ENCODE results near the gene ATP5IF1.

ATP5IF1 gene

GRCh38 chr1:28196330-28196729 is 39.6 kb upstream of the ATP5IF1 start:
- H3K4me3 ChIP-seq (ENCODE audit: low read length): no peak overlapping the region
- TF ChIP-seq, protein P1, sequence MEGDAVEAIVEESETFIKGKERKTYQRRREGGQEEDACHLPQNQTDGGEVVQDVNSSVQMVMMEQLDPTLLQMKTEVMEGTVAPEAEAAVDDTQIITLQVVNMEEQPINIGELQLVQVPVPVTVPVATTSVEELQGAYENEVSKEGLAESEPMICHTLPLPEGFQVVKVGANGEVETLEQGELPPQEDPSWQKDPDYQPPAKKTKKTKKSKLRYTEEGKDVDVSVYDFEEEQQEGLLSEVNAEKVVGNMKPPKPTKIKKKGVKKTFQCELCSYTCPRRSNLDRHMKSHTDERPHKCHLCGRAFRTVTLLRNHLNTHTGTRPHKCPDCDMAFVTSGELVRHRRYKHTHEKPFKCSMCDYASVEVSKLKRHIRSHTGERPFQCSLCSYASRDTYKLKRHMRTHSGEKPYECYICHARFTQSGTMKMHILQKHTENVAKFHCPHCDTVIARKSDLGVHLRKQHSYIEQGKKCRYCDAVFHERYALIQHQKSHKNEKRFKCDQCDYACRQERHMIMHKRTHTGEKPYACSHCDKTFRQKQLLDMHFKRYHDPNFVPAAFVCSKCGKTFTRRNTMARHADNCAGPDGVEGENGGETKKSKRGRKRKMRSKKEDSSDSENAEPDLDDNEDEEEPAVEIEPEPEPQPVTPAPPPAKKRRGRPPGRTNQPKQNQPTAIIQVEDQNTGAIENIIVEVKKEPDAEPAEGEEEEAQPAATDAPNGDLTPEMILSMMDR (conservative IDR thresholded peaks at IDR 0.05; ENCODE audit: low read length): no peak
- DNase-seq (ENCODE audit: low read depth): no peak

GRCh38 chr1:28197682-28198415 is 38.1 kb upstream of the ATP5IF1 start:
- H3K4me3 ChIP-seq (ENCODE audit: low read length): no peak overlapping the region
- no peak for DNase-seq (ENCODE audit: low read depth)
- TF ChIP-seq, protein P1 (conservative IDR thresholded peaks at IDR 0.05; ENCODE audit: low read length): no peak

GRCh38 chr1:28199328-28200233 is 36.3 kb upstream of the ATP5IF1 start:
- no peak for DNase-seq (ENCODE audit: low read depth)
- no peak overlapping the region for H3K4me3 ChIP-seq (ENCODE audit: low read length)
- TF ChIP-seq, protein P1 (conservative IDR thresholded peaks at IDR 0.05; ENCODE audit: low read length): no peak

- no peak overlapping the region for H3K4me3 ChIP-seq (ENCODE audit: low read length)
- TF ChIP-seq, protein P1 (conservative IDR thresholded peaks at IDR 0.05; ENCODE audit: low read length): no peak
- no peak for DNase-seq (ENCODE audit: low read depth)
Measured at GRCh38 chr1:28200234-28200873, 35.6 kb upstream of the ATP5IF1 start.

DNA sequence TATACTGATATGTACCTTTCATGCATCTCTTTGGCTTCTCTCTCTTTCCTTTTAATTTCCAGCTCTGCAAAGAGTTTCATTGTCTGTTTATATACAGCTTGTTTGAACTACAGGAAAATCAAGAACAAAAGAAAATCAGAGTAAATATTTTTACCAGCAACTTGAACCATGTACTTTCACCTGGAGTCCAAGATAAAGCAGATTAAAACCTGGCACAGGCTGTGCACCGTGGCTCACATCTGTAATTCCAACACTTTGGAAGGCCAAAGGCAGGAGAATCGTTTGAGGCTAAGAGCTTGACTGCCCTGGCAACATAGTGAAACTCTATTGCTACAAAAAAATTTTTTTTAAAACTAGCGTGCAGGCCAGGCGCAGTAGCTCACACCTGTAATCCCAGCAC is 30.7 kb upstream of the ATP5IF1 start:
- no peak overlapping the region for H3K4me3 ChIP-seq (ENCODE audit: low read length)
- DNase-seq (ENCODE audit: low read depth): no peak
- TF ChIP-seq, protein P1 (conservative IDR thresholded peaks at IDR 0.05; ENCODE audit: low read length): no peak

GRCh38 chr1:28208818-28209441 is 27.0 kb upstream of the ATP5IF1 start:
- peak; percentile 70 for DNase-seq (ENCODE audit: low read depth)
- H3K4me3 ChIP-seq (ENCODE audit: low read length): no peak overlapping the region
- TF ChIP-seq, protein P1 (conservative IDR thresholded peaks at IDR 0.05; ENCODE audit: low read length): peak; percentile 88
